ENCODE measurements around the gene MISP3. TPM values are rescaled to one million over a fixed set of nuclear protein-coding genes. Genes with fewer than 3 reads are reported as not detected.

Gene MISP3
- total and polyA plus RNA-seq, 9 of the 15 experiments (the other 6 are each of a cell fraction or from before 2014, with no cell fraction given): 0.25 to 5.6 (median 1.6) TPM

DNA sequence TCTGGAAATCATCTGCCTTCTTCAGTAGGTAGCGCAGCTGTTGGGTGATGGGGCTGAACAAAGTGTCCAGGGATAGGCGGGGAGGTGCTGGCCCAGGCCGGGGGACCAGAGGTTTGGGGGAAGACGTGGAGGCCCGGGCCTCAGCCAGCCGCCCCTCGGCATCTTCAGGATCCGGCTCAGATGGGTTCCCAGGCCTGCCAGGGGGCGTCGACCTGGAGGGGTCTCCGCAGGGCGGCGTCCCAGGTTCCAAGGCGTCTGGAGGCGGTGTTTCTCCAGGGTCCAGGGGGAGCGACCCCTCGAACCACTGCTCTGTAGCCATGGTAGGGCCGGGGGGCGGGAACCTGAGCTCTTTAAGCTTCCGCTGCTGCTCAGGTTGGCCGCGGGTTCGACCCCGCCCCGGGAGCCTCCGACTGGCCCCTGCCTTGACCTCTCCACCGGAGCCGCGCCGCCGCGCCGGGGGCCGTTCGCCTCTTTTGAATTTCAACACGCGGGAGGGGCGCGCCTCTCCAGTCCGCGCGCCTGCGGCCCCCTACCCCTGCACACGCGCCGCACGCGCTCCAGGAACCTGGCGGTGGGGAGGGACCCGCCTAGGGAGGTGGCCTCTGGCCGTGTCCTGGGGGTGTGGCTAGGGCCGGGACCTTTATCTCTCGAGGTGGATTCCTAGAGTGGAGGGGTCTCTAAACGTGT lies 12.9 kb downstream of the MISP3 start, which contains the start of gene C19orf67 (continued):
- TF ChIP-seq, protein P1, sequence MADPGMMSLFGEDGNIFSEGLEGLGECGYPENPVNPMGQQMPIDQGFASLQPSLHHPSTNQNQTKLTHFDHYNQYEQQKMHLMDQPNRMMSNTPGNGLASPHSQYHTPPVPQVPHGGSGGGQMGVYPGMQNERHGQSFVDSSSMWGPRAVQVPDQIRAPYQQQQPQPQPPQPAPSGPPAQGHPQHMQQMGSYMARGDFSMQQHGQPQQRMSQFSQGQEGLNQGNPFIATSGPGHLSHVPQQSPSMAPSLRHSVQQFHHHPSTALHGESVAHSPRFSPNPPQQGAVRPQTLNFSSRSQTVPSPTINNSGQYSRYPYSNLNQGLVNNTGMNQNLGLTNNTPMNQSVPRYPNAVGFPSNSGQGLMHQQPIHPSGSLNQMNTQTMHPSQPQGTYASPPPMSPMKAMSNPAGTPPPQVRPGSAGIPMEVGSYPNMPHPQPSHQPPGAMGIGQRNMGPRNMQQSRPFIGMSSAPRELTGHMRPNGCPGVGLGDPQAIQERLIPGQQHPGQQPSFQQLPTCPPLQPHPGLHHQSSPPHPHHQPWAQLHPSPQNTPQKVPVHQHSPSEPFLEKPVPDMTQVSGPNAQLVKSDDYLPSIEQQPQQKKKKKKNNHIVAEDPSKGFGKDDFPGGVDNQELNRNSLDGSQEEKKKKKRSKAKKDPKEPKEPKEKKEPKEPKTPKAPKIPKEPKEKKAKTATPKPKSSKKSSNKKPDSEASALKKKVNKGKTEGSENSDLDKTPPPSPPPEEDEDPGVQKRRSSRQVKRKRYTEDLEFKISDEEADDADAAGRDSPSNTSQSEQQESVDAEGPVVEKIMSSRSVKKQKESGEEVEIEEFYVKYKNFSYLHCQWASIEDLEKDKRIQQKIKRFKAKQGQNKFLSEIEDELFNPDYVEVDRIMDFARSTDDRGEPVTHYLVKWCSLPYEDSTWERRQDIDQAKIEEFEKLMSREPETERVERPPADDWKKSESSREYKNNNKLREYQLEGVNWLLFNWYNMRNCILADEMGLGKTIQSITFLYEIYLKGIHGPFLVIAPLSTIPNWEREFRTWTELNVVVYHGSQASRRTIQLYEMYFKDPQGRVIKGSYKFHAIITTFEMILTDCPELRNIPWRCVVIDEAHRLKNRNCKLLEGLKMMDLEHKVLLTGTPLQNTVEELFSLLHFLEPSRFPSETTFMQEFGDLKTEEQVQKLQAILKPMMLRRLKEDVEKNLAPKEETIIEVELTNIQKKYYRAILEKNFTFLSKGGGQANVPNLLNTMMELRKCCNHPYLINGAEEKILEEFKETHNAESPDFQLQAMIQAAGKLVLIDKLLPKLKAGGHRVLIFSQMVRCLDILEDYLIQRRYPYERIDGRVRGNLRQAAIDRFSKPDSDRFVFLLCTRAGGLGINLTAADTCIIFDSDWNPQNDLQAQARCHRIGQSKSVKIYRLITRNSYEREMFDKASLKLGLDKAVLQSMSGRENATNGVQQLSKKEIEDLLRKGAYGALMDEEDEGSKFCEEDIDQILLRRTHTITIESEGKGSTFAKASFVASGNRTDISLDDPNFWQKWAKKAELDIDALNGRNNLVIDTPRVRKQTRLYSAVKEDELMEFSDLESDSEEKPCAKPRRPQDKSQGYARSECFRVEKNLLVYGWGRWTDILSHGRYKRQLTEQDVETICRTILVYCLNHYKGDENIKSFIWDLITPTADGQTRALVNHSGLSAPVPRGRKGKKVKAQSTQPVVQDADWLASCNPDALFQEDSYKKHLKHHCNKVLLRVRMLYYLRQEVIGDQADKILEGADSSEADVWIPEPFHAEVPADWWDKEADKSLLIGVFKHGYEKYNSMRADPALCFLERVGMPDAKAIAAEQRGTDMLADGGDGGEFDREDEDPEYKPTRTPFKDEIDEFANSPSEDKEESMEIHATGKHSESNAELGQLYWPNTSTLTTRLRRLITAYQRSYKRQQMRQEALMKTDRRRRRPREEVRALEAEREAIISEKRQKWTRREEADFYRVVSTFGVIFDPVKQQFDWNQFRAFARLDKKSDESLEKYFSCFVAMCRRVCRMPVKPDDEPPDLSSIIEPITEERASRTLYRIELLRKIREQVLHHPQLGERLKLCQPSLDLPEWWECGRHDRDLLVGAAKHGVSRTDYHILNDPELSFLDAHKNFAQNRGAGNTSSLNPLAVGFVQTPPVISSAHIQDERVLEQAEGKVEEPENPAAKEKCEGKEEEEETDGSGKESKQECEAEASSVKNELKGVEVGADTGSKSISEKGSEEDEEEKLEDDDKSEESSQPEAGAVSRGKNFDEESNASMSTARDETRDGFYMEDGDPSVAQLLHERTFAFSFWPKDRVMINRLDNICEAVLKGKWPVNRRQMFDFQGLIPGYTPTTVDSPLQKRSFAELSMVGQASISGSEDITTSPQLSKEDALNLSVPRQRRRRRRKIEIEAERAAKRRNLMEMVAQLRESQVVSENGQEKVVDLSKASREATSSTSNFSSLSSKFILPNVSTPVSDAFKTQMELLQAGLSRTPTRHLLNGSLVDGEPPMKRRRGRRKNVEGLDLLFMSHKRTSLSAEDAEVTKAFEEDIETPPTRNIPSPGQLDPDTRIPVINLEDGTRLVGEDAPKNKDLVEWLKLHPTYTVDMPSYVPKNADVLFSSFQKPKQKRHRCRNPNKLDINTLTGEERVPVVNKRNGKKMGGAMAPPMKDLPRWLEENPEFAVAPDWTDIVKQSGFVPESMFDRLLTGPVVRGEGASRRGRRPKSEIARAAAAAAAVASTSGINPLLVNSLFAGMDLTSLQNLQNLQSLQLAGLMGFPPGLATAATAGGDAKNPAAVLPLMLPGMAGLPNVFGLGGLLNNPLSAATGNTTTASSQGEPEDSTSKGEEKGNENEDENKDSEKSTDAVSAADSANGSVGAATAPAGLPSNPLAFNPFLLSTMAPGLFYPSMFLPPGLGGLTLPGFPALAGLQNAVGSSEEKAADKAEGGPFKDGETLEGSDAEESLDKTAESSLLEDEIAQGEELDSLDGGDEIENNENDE (IDR thresholded peaks at IDR 0.05; ENCODE audit: low read depth, low read length): no peak
- TF ChIP-seq MAZ (CRISPR knock-in tag; conservative IDR thresholded peaks at IDR 0.05 in 1 of 2, IDR thresholded peaks at IDR 0.05 in 1 of 2): peak; percentile 41 to 67; a peak in 2 of 4 replicates
- no peak for TF ChIP-seq ILK (tag; IDR thresholded peaks at IDR 0.05; ENCODE audit: borderline replicate concordance, low read depth)
- TF ChIP-seq ZNF23 (CRISPR knock-in tag; IDR thresholded peaks at IDR 0.05): no peak
- TF ChIP-seq L3MBTL2 (IDR thresholded peaks at IDR 0.05): peak; percentile 74; the same call in 1 of the 2 replicates
